Measurements from ENCODE around the gene THBS3. TPM values are rescaled to one million over a fixed set of nuclear protein-coding genes. Genes with fewer than 3 reads are reported as not detected.
"Not testable (repeated sequence)": the region's sequence is repeated elsewhere in the genome, so short reads cannot be mapped to it uniquely, and the experiment has no call there.

THBS3 gene
- total RNA-seq, 1 donor from 2014 or later: 58.3 TPM

DNA sequence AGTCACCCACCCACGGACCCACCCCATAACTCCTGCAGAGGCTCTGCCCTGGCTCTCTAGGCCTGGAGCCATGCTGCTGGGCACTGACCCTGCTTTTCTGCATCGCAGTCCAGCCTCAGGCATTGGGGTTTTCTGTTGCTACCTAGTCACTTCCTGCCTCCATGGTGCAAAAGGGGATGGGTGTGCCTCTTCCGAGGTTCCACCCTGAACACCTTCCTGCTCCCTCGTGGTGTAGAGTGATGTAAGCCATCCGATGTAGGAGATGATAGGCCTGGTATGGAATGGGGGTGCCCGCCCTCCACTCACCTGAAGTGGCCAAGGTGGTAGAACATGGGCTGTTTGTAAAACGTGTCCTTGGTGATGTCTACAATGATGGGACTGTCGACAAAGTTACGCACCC lies 27.7 kb upstream of the THBS3 start:
- not testable (repeated sequence) for DNase-seq (ENCODE audit: low spot score)

DNA sequence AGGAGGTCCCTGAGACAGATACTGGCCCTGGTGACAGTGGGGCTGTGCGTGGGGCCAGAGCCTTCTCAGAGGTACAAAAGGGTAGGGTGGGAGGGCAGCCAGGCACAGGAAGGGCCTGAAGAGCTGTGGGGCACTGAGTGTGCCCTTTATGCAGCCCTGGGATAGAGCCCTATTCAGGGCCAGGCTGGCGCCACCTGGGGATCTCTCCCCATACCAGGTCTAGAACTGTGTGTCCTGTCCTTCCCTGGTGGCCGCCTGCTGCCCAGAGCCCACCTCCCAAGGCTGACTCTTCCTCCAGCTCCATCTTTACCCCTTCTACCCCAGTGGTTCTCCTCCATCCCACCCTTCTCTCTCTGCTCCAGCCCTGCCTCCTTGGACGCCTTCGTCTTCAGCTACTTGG lies 25.8 kb upstream of the THBS3 start:
- not testable (repeated sequence) for DNase-seq (ENCODE audit: low spot score)

DNA sequence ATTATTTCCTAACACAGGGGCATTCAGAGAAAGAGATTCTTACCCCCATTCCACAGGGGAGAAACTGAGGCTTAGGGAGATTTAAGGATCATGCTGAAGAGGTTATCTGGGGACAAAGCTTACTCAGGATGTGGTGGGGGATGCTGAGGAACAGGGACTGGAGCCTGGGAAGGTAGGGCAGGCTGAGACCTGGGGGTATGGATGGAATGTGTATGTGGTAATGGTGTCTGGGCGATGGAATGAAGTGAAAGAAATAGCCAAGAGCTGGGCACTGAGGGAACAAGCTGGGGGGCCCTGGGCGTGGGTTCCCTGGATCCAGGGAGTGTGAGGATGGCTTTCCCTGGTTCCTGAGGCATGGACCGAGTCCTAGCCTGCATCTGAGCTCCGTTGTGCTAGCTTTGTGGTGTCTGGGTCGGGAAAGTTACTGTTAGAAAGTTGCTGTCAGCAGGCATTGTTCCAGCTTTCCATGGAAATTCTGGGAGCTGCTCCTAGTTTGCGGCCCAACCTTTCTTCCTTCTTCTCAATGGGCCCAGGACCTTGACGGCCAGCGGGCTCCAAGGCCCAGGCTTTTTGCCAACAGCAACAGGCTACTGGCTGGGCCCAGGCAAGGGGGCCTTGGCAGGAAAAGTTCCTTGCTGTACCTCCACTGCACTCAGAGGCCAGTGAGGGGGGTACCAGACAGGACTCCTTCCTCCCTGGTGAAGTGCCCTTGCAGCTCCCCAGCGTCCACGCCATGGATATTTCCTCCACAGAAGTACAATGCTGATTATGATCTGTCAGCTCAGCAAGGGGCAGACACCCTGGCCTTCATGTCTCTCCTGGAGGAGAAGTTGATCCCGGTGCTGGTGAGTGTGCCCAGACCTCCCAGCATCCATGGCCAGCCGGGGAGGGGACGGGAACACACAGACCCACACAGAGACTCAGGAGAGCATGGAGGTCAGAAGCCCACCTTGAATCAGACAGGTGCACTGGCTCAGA lies 24.6 kb upstream of the THBS3 start:
- DNase-seq (ENCODE audit: low spot score): peak; percentile 68

DNA sequence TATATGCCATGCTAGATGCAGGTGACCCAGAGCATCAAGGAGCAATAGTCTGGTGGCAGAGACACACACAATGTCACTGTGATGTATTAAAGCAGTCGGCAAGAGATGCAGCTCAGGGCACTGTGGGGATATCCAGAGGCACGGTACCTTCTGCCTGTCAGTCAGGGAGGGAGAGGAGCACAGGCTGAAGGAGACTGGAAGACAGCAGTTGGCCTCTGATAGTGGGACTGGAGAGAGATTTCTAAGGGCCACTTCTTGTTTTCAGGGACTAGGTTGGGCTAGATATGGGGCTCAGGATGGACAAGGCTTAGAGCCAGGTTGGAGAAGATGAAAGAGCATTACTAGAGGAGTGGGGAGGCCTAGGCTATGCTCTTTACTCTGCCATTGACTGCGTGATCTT lies 23.6 kb upstream of the THBS3 start:
- not testable (repeated sequence) for DNase-seq (ENCODE audit: low spot score)

DNA sequence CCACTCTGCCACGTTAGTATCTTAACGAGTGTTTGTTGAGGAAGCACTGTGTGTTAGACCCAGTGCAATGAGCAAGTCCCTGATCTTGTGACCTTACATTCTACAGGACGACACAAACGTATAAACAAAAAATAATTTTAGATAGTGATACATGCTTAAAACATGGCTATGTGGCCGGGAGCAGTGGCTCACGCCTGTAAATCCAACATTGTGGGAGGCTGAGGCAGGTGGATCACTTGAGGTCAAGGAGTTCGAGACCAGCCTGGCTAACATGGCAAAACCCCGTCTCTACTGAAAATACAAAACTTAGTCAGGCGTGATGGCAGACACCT lies 20.4 kb upstream of the THBS3 start:
- no peak for DNase-seq (ENCODE audit: low spot score)

DNA sequence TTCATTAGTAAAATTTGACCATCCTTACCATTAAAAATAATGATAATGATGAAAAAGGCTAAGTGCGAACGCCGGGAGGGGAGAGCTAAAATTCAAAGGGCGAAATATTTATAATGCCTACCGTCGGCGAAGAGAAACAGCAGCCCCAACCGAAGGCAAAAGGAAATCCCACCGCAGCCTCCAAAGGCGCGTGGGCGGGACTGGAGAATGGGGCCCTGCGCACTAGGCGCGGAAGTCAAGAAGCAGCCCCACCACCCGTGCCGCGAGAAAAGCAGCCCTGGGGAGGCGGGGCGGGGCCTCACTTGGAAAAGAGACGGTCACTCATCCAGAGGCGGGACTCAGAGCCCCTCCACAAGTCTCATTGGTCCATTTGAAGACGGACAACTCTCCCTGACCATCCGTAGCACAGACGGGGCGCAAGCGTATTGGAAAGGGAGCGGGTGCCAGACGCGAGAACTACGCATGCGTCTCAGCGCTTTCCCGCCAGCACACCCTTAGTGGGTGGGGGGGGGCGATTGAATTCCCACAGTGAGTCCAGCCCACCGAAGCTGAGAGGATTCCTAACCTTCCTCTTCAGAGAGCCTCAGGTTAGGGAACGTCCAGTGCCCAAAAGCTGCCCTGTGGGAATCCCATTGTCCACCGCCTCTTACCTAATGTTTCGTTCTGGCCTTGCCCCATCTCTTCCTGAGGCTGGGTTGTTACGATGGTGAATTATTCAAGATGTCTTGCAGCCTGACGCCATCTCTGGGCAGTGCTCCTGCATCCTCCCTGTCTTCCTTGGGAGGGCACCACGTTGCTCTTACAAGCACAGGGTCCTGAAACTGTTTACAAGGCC lies 19.8 kb upstream of the THBS3 start:
- DNase-seq (ENCODE audit: low spot score): peak; percentile 100

DNA sequence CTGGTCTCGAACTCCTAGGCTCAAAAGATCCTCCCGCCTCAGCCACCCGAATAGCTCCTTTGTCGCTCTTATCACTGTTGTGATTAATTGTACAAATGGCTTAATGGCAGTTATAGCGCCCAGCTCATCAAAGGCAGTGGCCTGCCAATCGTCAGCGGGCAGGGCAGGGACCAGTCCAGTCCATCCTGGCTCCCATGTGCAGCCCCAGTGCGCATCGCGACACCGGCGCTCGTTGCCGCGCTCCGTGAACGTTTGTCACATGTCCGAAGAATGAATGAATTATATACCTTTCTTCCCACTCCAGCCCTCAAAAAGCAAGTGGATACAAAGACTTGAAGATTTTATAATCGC lies 19.2 kb upstream of the THBS3 start:
- DNase-seq (ENCODE audit: low spot score): peak; percentile 64

DNA sequence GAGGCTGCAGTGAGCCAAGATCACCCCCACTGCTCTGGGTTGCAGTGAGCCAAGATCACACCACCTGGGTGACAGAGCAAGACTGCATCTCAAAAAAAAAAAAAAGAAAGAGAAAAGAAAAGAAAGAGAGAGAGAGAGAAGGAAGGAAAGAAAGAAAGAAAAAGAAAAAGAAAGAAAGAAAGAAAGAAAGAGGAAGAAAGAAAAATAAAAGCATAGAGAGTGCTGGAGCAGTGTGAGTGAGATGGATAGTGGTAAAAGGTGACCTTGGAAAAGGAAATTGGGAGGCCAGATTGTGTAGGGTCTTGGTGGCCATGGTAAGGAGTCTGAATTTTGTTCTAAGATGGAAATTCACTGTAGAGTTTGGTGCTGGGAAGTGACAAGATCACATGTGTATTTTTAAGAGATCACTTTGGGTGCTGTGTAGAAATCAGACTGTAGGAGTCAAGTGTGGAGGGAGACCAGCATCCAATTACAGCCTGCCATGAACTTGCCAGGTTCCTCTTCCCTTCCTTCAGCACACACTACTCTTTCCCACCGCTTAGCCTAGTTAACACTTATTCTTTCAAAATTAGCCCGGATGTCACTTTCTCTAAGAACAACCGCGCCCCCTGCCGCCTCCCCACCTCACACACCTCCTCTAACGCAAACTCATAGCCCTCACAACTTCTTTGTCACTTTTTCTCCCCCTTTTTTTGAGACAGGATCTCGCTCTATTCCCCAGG lies 18.7 kb upstream of the THBS3 start:
- DNase-seq (ENCODE audit: low spot score): peak; percentile 82

DNA sequence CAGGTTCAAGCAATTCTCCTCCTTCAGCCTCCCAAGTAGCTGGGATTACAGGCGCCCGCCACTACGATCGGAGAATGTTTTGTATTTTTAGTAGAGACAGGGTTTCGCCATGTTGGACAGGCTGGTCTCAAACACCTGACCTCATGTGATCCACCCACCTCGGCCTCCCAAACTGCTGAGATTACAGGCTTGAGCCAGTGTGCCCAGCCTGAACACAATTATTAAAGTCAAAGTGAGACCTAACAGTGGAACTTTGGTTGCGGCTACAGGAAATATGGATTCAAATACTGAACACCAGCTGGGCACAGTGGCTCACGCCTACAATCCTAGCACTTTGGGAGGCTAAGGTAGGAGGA lies 17.7 kb upstream of the THBS3 start:
- DNase-seq (ENCODE audit: low spot score): not testable (repeated sequence)

DNA sequence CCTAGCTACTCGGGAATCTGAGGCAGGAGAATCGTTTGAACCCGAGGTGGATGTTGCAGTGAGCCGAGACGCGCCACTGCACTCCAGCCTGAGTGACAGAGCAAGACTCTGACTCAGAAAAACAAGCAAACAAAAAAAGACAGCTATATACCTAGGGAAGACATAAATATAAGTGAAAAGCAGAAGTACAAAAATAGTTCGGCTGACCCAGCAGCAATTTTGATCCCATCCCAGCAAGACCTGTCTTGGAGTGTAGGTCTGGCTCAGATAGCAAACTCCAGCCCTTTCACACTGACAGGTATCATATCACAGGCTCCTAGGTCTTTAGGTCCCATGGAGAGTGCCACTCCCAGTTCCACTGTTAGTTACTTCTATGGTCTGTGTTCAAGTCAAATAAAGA lies 15.3 kb upstream of the THBS3 start:
- no peak for DNase-seq (ENCODE audit: low spot score)

DNA sequence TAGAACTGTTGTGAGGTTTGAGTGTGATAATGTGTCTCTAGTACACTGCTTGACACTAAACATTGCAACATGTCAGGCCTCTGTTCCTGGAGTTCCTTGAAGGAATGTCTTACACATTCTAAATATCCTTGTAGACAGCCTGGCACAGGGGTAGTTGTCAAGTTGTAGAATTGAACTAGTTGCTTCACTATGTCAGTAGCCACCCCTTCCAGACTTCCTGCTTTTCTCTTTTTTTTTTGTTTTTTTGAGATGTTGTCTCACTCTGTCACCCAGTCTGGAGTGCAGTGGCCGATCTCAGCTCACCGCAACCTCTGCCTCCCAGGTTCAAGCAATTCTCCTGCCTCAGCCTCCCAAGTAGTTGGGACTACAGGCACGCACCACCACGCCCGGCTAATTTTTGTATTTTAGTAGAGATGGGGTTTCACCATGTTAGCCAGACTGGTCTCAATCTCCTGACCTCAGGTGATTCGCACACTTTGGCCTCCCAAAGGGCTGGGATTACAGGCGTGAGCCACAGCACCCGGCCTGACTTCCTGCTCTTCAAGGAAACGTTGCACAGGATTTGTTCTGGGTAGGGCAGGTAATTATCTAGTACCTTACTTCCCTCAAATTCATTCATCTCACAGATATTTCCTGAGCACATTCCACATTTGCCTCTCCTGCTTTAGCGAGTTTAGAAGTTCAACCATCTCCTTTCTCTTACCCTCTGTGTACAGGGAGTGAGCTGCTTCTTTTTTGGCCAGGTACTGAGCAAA lies 12.7 kb upstream of the THBS3 start:
- not testable (repeated sequence) for DNase-seq (ENCODE audit: low spot score)

DNA sequence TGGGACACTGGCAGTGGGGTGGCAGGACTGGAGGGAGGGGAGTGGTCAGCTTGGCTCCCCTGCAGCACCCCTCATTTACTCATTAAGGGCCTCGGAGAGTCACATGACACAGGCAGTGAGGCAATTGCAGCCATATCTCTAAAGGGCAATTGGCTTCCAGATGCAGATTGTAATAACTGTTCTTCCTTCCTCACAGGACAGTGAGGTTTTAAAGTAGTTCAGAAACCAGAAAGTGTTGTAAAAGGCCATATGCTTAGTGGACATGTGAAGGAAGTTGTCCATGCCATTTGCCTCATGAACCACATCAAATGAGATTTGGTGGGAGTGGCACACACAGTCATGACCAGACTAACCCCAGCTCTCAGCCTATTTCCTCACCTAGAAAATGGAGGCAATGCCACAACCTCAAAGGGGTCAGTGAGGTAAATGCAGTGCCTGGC lies 11.9 kb upstream of the THBS3 start:
- DNase-seq (ENCODE audit: low spot score): peak; percentile 59

DNA sequence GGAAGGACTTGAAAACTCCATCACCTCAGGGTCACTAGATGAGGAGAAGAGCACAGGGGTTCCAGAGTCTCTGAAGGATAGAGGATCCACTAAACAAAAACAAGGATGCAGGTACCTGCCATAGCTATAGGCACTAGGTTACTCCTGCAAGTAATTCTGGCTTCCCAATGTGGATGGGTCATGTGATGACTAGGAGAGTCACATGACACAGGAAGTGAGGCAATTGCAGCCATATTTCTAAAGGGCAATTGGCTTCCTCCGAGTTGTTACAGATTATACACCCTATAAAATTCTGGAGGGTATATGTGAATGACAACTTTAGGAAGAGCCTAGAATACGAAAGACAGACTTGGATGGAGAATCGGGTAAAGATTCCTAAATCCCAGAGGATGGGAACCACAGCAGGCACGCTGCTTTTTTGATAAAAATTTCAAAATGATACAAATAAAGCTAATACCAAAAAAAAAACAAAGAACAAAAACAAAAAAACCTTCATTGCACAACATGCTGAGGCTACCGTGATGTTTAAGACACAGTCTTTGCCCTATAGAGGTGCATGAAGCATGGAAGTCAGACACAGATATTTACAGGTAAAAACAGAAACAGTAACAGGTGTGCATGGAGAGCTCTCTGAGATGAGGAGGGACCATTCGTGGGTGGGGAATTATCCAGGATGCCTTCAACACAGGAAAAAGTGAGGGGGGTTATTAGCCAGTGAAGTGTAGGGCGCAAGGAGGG lies 11.3 kb upstream of the THBS3 start:
- DNase-seq (ENCODE audit: low spot score): peak; percentile 75

DNA sequence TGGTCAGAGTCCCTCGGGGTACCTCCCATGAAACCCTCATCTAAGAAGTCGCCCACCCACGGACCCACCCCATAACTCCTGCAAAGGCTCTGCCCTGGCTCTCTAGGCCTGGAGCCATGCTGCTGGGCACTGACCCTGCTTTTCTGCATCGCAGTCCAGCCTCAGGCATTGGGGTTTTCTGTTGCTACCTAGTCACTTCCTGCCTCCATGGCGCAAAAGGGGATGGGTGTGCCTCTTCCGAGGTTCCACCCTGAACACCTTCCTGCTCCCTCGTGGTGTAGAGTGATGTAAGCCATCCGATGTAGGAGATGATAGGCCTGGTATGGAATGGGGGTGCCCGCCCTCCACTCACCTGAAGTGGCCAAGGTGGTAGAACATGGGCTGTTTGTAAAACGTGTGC lies 7.0 kb upstream of the THBS3 start:
- DNase-seq (ENCODE audit: low spot score): not testable (repeated sequence)

DNA sequence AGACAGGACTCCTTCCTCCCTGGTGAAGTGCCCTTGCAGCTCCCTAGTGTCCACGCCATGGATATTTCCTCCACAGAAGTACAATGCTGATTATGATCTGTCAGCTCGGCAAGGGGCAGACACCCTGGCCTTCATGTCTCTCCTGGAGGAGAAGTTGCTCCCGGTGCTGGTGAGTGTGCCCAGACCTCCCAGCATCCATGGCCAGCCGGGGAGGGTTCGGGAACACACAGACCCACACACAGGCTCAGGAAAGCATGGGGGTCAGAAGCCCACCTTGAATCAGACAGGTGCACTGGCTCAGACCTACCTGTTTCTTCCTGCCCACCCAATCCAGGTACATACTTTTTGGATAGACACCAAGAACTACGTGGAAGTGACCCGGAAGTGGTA lies 4.3 kb upstream of the THBS3 start:
- not testable (repeated sequence) for DNase-seq (ENCODE audit: low spot score)

DNA sequence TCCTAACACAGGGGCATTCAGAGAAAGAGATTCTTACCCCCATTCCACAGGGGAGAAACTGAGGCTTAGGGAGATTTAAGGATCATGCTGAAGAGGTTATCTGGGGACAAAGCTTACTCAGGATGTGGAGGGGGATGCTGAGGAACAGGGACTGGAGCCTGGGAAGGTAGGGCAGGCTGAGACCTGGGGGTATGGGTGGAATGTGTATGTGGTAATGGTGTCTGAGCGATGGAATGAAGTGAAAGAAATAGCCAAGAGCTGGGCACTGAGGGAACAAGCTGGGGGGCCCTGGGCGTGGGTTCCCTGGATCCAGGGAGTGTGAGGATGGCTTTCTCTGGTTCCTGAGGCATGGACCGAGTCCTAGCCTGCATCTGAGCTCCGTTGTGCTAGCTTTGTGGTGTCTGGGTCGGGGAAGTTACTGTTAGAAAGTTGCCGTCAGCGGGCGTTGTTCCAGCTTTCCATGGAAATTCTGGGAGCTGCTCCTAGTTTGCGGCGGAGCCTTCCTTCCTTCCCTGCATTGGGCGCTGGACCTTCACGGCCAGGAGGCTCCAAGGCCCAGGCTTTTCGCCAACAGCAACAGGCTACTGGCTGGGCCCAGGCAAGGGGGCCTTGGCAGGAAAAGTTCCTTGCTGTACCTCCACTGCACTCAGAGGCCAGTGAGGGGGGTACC lies 3.8 kb upstream of the THBS3 start:
- DNase-seq (ENCODE audit: low spot score): not testable (repeated sequence)

DNA sequence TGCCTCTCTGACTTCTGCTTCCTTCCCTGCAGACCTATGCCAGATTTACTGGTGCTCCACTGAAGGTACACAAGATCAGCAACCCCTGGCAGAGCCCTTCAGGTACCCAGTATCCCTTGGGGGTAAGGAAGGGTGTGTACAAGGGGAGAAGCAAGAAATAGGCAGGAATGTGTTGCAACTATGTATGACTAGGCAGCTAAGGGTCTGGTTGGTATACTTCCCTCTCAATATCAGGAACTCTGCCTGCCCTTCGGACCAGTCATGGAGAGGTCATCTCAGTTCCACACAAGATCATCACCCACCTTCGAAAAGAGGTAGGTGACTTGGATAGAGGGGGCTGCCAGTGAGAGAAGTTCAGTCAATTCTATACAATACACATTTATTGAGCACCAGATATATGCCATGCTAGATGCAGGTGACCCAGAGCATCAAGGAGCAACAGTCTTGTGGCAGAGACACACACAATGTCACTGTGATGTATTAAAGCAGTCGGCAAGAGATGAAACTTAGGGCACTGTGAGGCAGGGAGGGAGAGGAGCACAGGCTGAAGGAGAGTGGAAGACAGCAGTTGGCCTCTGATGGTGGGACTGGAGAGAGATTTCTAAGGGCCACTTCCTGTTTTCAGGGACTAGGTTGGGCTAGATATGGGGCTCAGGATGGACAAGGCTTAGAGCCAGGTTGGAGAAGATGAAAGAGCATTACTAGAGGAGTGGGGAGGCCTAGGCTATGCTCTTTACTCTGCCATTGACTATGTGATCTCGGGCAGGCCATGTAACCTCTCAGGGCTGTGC lies 2.8 kb upstream of the THBS3 start:
- DNase-seq (ENCODE audit: low spot score): no peak

DNA sequence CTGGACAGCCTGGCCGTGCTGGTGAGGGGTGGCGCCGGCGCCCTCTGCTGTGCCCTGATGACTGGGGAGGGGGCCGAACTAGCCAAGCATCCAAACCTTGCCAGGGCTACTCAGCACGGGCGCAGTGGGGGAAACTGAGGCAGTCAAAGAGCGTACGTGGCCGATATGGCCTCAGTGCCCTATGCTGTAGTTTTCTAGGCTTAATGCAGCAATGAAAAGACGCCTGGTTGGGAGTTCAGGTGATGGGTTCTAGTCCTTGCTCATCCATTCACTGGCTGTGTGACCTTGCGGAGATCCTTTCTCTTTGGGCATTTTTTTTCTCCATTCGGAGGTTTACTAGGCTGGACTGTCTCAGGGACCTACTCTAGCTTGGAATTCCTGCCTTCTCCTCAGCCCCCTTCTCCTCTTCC lies 1.6 kb upstream of the THBS3 start:
- DNase-seq (ENCODE audit: low spot score): no peak
